ENCODE results near the gene AFF4. TPM values are rescaled to one million over a fixed set of nuclear protein-coding genes. Genes with fewer than 3 reads are reported as not detected.
"Not testable (repeated sequence)": the region's sequence is repeated elsewhere in the genome, so short reads cannot be mapped to it uniquely, and the experiment has no call there.

AFF4 gene
- total RNA-seq, 1 experiment from 2014 or later: 38.6 TPM

GRCh38 chr5:132956166-132956799, 7.2 kb downstream of the AFF4 start:
- H3K36me3 ChIP-seq (ENCODE audit: control insufficient read depth in 1 of 2, insufficient read depth in 2 of 2, low read length in 2 of 2): peaks cover 0 to 13% of the 10 kb centered on the region in 2 experiments; a peak in 2 of 4 replicates
- H3K79me2 ChIP-seq (ENCODE audit: insufficient read depth, low read length): peaks cover 94% of the 10 kb centered on the region
- DNase-seq (ENCODE audit: low read depth, low spot score); H3K27me3 ChIP-seq (ENCODE audit: insufficient read depth, low read length); H3K9me2 ChIP-seq (ENCODE audit: insufficient read depth); H3K27ac ChIP-seq (ENCODE audit: low read depth, low read length); intact Hi-C loops (cut with micrococcal nuclease); H3K4me1 ChIP-seq (ENCODE audit: control insufficient read depth in 1 of 2, insufficient read depth in 2 of 2, low read length in 2 of 2); H3K4me2 ChIP-seq (ENCODE audit: low read length); H3K4me3 ChIP-seq (replicated peaks in 1 of 2; ENCODE audit: low read depth in 1 of 2, low read length in 2 of 2); H4K20me1 ChIP-seq (ENCODE audit: insufficient read depth); H3K9ac ChIP-seq (ENCODE audit: low read length); H2AFZ ChIP-seq (ENCODE audit: low read depth, low read length, poor library complexity, severe bottlenecking); BruUV-seq (replicated peaks); RAD21 ChIA-PET (ENCODE audit: low non-redundant PET in 1 of 2, low total read pairs in 2 of 2, uncharacterized antibody in 2 of 2, unreplicated experiment in 2 of 2); POLR2A ChIA-PET; ATAC-seq; H3K9me3 ChIP-seq (ENCODE audit: control insufficient read depth in 1 of 2, insufficient read depth in 1 of 2, low read depth in 1 of 2, low read length in 2 of 2): not testable (repeated sequence)
- CTCF ChIA-PET: interaction anchor here (0.7 kb wide), 1 partner anchor 17 kb away, joined by 3 read pairs; no protein-coding TSS in a partner anchor

DNA sequence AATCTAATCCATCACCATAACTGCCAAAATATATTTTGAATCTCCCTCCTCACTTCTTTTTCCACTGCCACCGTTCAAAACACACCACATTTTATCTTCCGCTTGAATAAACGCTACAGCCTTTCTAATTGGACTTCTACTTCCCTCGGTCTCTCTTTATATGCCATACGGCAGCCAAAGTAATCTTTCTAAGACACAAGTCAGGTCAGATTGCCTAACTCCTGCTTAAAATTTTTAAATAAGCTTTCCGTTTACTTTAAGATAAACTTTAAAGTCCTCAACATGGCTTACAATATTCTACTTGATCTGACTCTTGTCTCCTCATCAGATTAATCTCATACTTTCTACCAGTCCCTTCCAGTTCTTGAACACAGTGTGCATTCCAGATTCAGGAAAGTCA, 9.7 kb downstream of the AFF4 start:
- ChIA-PET POLR2A (no interaction called here), CTCF (no interaction called here), RAD21 (ENCODE audit: low non-redundant PET in 1 of 2, low total read pairs in 2 of 2, uncharacterized antibody in 2 of 2, unreplicated experiment in 2 of 2) (no interaction called here)
- peaks cover 0 to 11% of the 10 kb centered on the region in 2 experiments; a peak in 3 of 4 replicates for H3K4me1 ChIP-seq (ENCODE audit: control insufficient read depth in 1 of 2, insufficient read depth in 2 of 2, low read length in 2 of 2)
- H3K9ac ChIP-seq (ENCODE audit: low read length): no peak overlapping the region
- H3K9me2 ChIP-seq (ENCODE audit: insufficient read depth): no peaks in the 10 kb centered on the region
- DNase-seq (ENCODE audit: low read depth, low spot score) (no peak), ATAC-seq (no peak)
- H4K20me1 ChIP-seq (ENCODE audit: insufficient read depth): 0 out of 2 replicates have a peak, but pooled peaks cover 6% of the 10 kb centered on the region
- H2AFZ ChIP-seq (ENCODE audit: low read depth, low read length, poor library complexity, severe bottlenecking): no peak overlapping the region
- no TSS peak for BruUV-seq (replicated peaks)
- intact Hi-C loops (cut with micrococcal nuclease): no loop called here
- H3K27me3 ChIP-seq (ENCODE audit: insufficient read depth, low read length): no peaks in the 10 kb centered on the region
- peaks cover 93% of the 10 kb centered on the region for H3K79me2 ChIP-seq (ENCODE audit: insufficient read depth, low read length)
- no peak overlapping the region for H3K4me2 ChIP-seq (ENCODE audit: low read length)
- H3K4me3 ChIP-seq (replicated peaks in 1 of 2; ENCODE audit: low read depth in 1 of 2, low read length in 2 of 2): no peak overlapping the region
- no peaks in the 10 kb centered on the region for H3K9me3 ChIP-seq (ENCODE audit: control insufficient read depth in 1 of 2, insufficient read depth in 1 of 2, low read depth in 1 of 2, low read length in 2 of 2)
- peaks cover 0 to 11% of the 10 kb centered on the region in 2 experiments; a peak in 1 of 4 replicates for H3K36me3 ChIP-seq (ENCODE audit: control insufficient read depth in 1 of 2, insufficient read depth in 2 of 2, low read length in 2 of 2)
- H3K27ac ChIP-seq (ENCODE audit: low read depth, low read length): no peak overlapping the region
- TF ChIP-seq POLR2A (IDR thresholded peaks at IDR 0.05; ENCODE audit: borderline replicate concordance, extremely low read depth, insufficient read depth, insufficient read length) (no peak), EZH2 (IDR thresholded peaks at IDR 0.05) (no peak), ZNF274 (IDR thresholded peaks at IDR 0.05; ENCODE audit: low read depth, low read length) (no peak), SRF (IDR thresholded peaks at IDR 0.05; ENCODE audit: low read depth) (no peak), YY1 (IDR thresholded peaks at IDR 0.05; ENCODE audit: extremely low read depth, insufficient replicate concordance, low read depth, low read length) (no peak), SIN3A (IDR thresholded peaks at IDR 0.05; ENCODE audit: low read depth) (no peak), REST (IDR thresholded peaks at IDR 0.05; ENCODE audit: low read depth) (no peak), CTCF (IDR thresholded peaks at IDR 0.05 in 2 of 3, conservative IDR thresholded peaks at IDR 0.05 in 1 of 3; ENCODE audit: borderline replicate concordance in 1 of 3, insufficient read depth in 1 of 3, low read depth in 2 of 3, low read length in 2 of 3) (no peak), TCF7L2 (IDR thresholded peaks at IDR 0.05; ENCODE audit: borderline replicate concordance, extremely low read depth, insufficient read depth, insufficient read length) (no peak)
- TF ChIP-seq, protein P1, sequence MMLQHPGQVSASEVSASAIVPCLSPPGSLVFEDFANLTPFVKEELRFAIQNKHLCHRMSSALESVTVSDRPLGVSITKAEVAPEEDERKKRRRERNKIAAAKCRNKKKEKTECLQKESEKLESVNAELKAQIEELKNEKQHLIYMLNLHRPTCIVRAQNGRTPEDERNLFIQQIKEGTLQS (IDR thresholded peaks at IDR 0.05): no peak
